ENCODE results near the gene LENG1. TPM values are rescaled to one million over a fixed set of nuclear protein-coding genes. Genes with fewer than 3 reads are reported as not detected.

LENG1 gene
- polyA plus RNA-seq, 6 donors from 2014 or later, result 9.3 to 15.3 (median 12.0) TPM

DNA sequence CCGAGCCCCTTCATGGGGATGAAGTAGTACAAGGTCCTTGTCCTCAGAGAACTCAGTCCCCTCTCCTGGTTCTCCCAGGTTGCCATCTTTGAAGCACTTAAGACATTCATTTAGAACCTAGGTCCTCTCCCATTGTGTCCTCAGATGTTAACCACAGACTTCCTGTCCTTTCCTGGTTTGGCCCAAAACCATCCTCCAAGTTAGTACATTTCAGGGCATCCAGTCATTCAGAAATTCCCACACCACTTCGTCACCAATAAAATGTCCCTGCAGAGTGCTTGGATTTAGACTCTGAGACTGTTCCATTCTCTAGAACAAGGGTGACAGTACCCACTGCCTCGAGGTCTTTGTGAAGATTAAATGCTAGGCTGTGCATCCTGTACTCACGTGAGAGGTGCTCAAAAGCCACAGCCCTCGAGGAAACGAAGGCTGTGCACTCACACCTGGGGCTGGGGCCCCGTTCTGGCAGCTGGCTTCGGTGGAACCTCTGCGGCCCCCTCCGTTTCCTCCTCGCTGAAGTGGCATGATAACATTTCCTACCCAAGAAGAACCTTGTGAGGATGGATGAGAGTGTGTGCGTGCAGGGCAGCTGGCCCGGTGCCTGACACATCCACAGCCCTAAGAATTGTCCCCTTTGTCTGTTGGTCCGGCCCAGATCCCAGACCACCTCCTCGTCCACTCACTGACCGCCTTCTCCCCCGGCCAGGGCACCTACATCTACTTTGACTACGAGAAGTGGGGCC, 4.7 kb downstream of the LENG1 start:
- Mint-ChIP-seq H3K36me3 (peaks cover 0 to 21% of the 10 kb centered on the region in 2 donors), H3K4me3 (no peak overlapping the region), H3K4me1 (peaks cover 27 to 30% (median 28%) of the 10 kb centered on the region in 3 donors), H3K27ac (peak overlapping the region in 3 of 6 donors; percentile 12 to 57 (median 25)), H3K27me3 (no peaks in the 10 kb centered on the region), H3K9me3 (peaks cover 0 to 2% (median 0%) of the 10 kb centered on the region in 7 donors)
- DNase-seq (no peak), ATAC-seq (ENCODE audit: low read depth in 2 of 2) (no peak)

DNA sequence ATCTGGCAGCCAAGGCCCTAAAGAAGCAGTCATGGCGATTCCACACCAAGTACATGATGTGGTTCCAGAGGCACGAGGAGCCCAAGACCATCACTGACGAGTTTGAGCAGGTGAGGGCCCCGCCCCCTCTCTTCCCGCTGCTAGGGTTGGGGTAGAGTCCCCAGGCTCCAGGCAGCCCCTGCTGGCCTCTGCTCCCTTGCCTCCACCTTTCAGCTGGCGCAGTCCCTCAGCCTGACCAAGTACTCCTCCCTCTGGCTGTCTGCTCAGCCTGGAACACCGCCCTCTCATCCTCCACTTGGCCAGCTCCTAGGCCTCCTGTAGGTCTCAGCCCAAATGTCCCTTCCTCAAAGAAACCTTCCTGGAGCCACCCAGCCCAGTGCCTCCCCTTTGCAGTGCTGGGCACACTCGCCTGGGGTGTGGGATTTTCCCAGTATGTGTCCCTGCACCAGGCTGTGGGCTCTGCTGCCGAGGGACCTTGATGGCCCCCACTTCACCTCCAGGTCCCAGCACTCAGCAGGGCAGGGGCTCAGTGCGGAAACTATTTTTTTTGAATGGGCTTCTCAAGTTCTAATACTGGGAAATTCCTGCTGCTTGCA, 5.7 kb downstream of the LENG1 start:
- no peak for ATAC-seq (ENCODE audit: low read depth in 2 of 2)
- Mint-ChIP-seq H3K27me3 (no peaks in the 10 kb centered on the region), H3K27ac (peak overlapping the region in 1 of 6 donors; percentile 56), H3K4me1 (peaks cover 19 to 30% (median 29%) of the 10 kb centered on the region in 3 donors), H3K9me3 (no peaks in the 10 kb centered on the region), H3K36me3 (peaks cover 0 to 31% of the 10 kb centered on the region in 2 donors), H3K4me3 (no peak overlapping the region)
- DNase-seq, result no peak

GRCh38 chr19:54152878-54153524, 6.5 kb downstream of the LENG1 start:
- no peak for ATAC-seq (ENCODE audit: low read depth in 2 of 2)
- peaks cover 12 to 22% (median 21%) of the 10 kb centered on the region in 3 donors for H3K4me1 Mint-ChIP-seq
- no peak for DNase-seq

DNA sequence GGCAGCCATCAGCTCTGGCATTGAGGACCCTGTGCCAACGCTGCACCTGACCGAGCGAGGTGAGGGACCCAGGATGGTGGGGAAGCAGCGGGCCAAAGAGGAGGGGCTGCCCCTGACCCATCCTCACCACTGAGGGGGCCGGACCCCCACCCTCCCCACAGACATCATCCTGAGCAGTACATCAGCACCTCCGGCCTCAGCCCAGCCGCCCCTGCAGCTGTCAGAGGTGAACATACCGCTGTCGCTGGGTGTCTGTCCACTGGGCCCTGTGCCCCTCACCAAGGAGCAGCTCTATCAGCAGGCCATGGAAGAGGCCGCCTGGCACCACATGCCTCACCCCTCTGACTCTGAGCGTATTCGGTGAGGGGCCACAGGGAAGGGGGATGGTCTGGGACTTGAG, 7.3 kb downstream of the LENG1 start:
- H3K4me3 Mint-ChIP-seq, result peak overlapping the region in 1 of 8 donors; percentile 15

More at GRCh38 chr19:54152878-54153524, 6.5 kb downstream of the LENG1 start:
- no peak overlapping the region for H3K4me3 Mint-ChIP-seq
- H3K27ac Mint-ChIP-seq, result peak overlapping the region in 2 of 6 donors; percentile 22 to 54
- no peaks in the 10 kb centered on the region for H3K27me3 Mint-ChIP-seq
- H3K9me3 Mint-ChIP-seq, result no peaks in the 10 kb centered on the region
- H3K36me3 Mint-ChIP-seq, result peaks cover 0 to 34% of the 10 kb centered on the region in 2 donors

DNA sequence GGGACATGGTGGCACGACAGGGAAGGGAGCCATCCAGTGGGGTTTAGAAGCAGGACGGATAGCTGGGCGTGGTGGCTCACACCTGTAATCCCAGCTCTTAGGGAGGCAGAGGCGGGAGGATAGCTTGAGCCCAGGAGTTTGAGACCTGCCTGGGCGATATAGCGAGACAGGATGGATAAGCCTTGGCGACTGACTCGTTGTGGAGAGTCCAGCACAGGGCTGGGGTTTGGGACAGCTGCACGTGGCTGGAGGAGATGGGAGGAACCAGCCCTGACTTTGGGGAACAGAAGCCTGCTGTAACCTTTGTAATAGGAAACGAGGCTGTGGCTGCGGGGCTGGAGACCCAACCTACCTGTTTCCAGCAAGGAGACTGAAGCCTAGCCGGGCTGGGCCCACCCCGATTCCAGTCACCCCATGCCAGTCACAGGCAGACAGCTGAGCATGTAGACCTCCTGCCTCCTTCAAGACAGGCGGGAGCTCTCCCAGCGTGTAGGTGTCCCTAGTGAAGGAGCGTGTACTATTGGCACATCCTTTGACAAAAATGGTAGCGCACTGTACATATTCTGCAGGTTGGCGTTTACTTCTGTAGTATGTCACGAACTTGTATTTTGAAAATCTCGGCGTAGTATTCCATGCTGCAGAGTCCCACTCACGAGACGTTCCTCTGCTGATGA, 8.0 kb downstream of the LENG1 start:
- H3K27ac Mint-ChIP-seq, result no peak overlapping the region
- peaks cover 0 to 34% of the 10 kb centered on the region in 2 donors for H3K36me3 Mint-ChIP-seq
- no peaks in the 10 kb centered on the region for H3K27me3 Mint-ChIP-seq
- ATAC-seq (ENCODE audit: low read depth in 2 of 2) (no peak), DNase-seq (no peak)
- H3K4me1 Mint-ChIP-seq, result peaks cover 4 to 14% (median 14%) of the 10 kb centered on the region in 3 donors
- no peaks in the 10 kb centered on the region for H3K9me3 Mint-ChIP-seq
- H3K4me3 Mint-ChIP-seq, result peak overlapping the region in 1 of 8 donors; percentile 60

More for the DNA sequence above, 7.3 kb downstream of the LENG1 start:
- H3K27ac Mint-ChIP-seq, result peak overlapping the region in 1 of 6 donors; percentile 12
- H3K27me3 Mint-ChIP-seq, result no peaks in the 10 kb centered on the region
- H3K36me3 Mint-ChIP-seq, result peaks cover 0 to 34% of the 10 kb centered on the region in 2 donors
- peaks cover 7 to 21% (median 21%) of the 10 kb centered on the region in 3 donors for H3K4me1 Mint-ChIP-seq
- no peaks in the 10 kb centered on the region for H3K9me3 Mint-ChIP-seq
- DNase-seq (no peak), ATAC-seq (ENCODE audit: low read depth in 2 of 2) (no peak)

DNA sequence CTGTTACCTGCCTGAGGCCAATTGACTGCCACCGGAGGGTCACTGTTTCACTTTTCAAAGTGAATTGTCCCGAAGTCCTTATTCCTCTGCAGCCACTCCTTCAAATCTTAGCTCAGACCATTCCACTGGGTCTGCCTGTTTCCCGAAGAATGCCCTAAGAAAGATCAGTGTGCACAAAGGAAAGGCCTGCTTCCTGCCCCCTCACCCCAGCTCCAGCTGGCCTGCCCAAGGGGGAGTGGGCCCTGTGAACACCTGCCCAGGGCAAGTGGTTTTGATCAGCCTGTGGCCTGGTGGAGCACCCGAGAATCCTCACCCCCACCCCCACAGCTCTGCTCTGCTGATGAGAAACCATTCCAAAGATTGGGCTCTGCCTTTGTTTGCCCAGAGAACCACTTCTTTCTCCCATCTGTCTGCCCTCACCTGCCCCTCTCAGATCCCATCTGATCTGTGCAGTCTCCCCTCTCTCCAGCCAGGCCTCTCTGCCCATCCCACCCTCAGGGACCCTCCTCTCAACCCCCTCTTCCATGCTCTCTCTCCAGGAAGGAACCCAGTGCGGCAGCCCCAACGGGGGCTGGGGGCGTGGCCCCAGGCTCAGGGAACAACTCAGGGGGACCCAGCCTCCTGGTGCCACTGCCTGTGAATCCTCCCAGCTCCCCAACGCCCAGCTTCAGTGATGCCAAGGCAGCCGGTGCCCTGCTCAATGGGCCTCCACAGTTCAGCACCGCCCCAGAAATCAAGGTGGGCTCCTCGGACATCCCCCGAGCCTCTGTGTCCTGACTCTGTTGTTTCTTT, 10.3 kb downstream of the LENG1 start:
- Mint-ChIP-seq H3K36me3 (peaks cover 6 to 48% of the 10 kb centered on the region in 2 donors), H3K27me3 (no peaks in the 10 kb centered on the region), H3K4me3 (no peak overlapping the region), H3K27ac (peak overlapping the region in 2 of 6 donors; percentile 78 to 87), H3K9me3 (no peaks in the 10 kb centered on the region), H3K4me1 (peaks cover 2 to 20% (median 19%) of the 10 kb centered on the region in 3 donors)
- ATAC-seq (ENCODE audit: low read depth in 2 of 2), result no peak
- DNase-seq, result no peak

DNA sequence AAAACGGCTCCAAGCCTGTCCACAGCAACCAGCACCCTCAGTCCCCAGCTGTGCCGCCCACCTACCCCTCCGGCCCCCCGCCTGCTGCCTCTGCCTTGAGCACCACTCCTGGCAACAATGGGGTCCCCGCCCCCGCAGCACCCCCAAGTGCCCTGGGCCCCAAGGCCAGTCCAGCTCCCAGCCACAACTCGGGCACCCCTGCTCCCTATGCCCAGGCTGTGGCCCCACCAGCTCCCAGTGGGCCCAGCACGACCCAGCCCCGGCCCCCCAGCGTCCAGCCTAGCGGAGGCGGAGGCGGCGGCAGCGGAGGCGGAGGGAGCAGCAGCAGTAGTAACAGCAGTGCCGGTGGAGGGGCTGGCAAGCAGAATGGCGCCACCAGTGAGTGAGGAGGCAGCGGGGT, 11.4 kb downstream of the LENG1 start:
- ATAC-seq (ENCODE audit: low read depth in 2 of 2) (no peak), DNase-seq (no peak)
- Mint-ChIP-seq H3K36me3 (peaks cover 6 to 51% of the 10 kb centered on the region in 2 donors), H3K4me3 (no peak overlapping the region), H3K9me3 (no peaks in the 10 kb centered on the region), H3K4me1 (peaks cover 2 to 26% (median 18%) of the 10 kb centered on the region in 3 donors), H3K27ac (no peak overlapping the region), H3K27me3 (no peaks in the 10 kb centered on the region)

DNA sequence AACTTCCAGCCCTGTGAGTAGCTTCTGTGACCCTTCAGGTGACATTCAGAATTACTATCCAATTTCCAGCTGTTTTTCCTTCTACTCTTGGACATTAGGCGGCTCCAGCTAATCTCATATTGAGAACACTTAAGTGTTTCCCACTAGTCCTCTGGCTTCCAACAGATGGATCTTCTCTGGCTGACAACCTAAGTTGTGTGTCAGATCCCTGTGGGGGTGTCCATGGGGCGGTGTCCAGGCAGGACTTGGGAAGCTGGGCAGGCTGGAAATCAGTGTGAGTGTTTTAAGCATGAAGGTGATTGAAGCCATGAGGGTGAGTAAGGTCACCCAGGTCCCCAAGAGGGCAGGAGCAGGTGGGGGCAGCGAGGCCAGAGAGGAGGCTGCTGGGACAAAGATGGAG, 11.8 kb downstream of the LENG1 start:
- Mint-ChIP-seq H3K9me3 (no peaks in the 10 kb centered on the region), H3K4me3 (no peak overlapping the region), H3K36me3 (peaks cover 6 to 51% of the 10 kb centered on the region in 2 donors), H3K27ac (no peak overlapping the region), H3K27me3 (no peaks in the 10 kb centered on the region), H3K4me1 (peaks cover 2 to 29% (median 18%) of the 10 kb centered on the region in 3 donors)
- ATAC-seq (ENCODE audit: low read depth in 2 of 2), result no peak
- DNase-seq, result no peak

DNA sequence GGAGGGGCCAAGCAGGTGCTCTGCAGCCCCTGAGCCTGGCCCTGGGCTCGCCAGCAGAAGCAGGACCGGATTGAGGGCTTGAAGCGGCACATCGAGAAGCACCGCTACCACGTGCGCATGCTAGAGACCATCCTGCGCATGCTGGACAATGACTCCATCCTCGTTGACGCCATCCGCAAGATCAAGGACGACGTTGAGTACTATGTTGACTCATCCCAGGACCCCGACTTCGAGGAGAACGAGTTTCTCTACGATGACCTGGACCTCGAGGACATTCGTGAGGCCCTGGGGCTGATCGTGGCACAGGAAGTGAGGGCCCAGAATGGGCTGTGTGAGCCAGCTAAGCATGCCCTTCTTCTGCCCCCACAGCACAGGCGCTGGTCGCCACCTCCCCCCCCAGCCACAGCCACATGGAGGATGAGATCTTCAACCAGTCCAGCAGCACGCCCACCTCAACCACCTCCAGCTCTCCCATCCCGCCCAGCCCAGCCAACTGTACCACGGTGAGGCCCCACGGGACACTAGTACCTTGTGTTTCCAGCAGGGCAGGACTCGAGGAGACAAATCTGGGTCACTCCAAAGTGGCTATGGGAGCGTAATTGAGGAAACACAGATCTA, 13.9 kb downstream of the LENG1 start:
- Mint-ChIP-seq H3K36me3 (peaks cover 6 to 51% of the 10 kb centered on the region in 2 donors), H3K27ac (peak overlapping the region in 1 of 6 donors; percentile 86), H3K27me3 (no peaks in the 10 kb centered on the region), H3K4me1 (peaks cover 10 to 43% (median 29%) of the 10 kb centered on the region in 3 donors), H3K9me3 (no peaks in the 10 kb centered on the region), H3K4me3 (no peak overlapping the region)
- DNase-seq, result no peak
- no peak for ATAC-seq (ENCODE audit: low read depth in 2 of 2)

GRCh38 chr19:54142166-54142780, 17.2 kb downstream of the LENG1 start:
- Mint-ChIP-seq H3K9me3 (no peaks in the 10 kb centered on the region), H3K27ac (peak overlapping the region in 4 of 6 donors; percentile 6 to 57 (median 20)), H3K27me3 (no peaks in the 10 kb centered on the region), H3K4me1 (peaks cover 30 to 53% (median 43%) of the 10 kb centered on the region in 3 donors), H3K4me3 (peak overlapping the region in 3 of 8 donors; percentile 62 to 88 (median 84)), H3K36me3 (peaks cover 6 to 42% of the 10 kb centered on the region in 2 donors)
- ATAC-seq (ENCODE audit: low read depth in 2 of 2), result no peak
- DNase-seq, result no peak

DNA sequence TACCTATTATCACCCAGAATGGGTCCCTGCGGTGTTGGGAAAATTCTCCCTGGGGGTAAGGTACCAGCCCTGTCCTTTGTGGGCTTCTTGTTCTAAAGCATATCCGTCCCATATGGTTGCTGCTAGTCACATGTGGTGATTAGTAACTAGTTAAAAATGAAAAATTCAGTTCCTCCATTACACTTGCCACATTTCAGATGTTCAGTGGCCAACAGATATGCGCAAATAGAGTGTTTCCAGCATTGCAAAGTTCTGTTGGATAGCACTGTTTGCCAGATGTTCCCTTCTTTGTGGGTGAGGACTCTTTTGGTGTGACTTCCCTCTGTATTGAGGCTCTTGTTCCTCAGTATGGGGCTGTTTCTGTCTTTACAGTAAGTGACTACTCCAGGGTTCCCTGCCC, 18.2 kb downstream of the LENG1 start:
- Mint-ChIP-seq H3K4me1 (peaks cover 35 to 58% (median 49%) of the 10 kb centered on the region in 3 donors), H3K27me3 (no peaks in the 10 kb centered on the region), H3K36me3 (peaks cover 6 to 33% of the 10 kb centered on the region in 2 donors), H3K27ac (peak overlapping the region in 1 of 6 donors; percentile 6), H3K4me3 (peak overlapping the region in 2 of 8 donors; percentile 84 to 88), H3K9me3 (no peaks in the 10 kb centered on the region)
- DNase-seq (no peak), ATAC-seq (ENCODE audit: low read depth in 2 of 2) (no peak)
